GM12872 (cell line): Measurements from ENCODE around the gene FBXL19.

Source experiments
- CTCF ChIP-seq: IDR thresholded peaks from 3 replicates; pipeline ENCODE4 v1.5.1; 2011; ENCODE audit warnings: low read depth, mild to moderate bottlenecking, low read length, moderate library complexity; ENCODE audit not compliant: insufficient read depth

The FBXL19 gene

DNA sequence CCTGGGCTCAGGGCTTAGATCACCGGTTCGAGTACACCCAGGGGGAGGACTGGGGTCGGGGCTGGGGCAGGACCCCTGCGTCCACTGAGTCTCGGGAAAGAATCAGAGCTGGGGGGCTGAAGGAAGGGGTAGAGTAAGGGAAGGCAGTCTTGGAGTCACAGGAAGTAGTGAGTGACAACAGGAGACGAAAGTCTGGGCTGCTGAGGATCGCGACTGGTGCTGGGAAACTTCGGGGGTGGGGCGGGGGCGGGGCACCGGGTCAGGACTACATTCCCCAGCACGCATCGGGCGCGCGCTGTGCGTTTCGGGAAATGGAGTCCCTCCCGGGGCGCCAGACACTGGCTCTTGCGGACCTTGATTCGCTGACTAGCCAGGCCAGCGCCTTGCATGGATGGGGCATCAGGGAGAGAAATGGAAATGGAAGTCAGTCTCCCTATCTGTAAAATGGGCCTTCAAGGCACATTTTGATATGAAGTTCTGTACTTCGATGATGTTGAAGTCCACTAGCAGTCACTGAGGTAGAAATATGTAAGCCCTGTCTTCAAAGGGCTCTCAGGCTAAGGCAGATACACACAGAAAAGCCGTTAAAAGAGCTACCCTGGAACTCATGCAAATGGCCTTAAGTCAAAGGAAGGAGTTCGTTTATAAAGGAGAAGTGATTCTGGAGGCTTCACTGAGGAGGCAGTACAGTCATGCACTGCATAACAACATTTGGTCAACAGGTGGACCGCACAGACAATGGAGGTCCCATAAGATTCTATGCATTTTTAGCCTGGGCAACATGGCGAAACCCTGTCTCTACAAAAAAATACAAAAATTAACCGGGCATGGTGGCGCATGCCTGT is 26.3 kb upstream of the FBXL19 start:
- no peak for TF ChIP-seq CTCF

- no peak for TF ChIP-seq CTCF
Measured at GRCh38 chr16:30899794-30900193, 23.6 kb upstream of the FBXL19 start.

GRCh38 chr16:30900588-30900987 is 22.8 kb upstream of the FBXL19 start:
- TF ChIP-seq CTCF, result no peak

DNA sequence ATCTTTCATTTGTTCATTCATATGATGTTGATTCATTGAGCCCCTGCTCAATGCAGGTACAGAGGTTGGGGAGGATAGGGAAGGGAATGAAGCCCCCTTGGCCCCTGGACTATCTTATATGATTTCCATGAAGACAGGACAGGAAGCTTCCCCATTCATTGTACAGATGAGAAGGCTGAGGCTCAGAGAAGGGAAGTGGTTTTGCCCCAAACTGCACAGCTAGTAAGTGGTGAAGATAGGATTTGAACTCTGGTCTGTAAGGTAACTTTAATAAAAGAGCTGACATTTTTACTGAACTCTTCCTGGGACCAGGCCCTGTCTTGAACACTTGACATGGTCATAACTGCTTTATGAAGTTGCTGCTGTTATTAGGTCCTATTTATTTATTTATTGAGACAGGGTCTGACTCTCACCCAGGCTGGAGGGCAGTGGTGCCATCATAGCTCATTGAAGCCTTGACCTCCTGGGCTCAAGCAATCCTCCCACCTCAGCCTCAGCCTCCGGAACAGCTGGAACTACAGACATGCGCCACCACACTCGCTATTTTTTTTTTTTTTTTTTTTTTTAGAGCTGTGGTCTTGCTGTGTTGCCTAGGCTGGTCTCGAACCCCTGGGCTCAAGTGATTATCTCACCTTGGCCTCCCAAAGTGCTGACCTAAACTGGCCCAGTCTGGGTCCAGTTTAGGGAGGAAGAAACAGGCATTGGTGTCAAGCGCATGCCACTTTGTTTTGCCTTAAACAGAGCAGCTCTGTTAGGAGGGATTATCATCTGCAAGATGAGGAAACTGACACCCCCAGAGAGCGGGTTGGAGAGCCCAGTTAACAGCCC is 22.0 kb upstream of the FBXL19 start:
- TF ChIP-seq CTCF, result no peak

- TF ChIP-seq CTCF, result peak; percentile 52; the same call in 1 of the 3 replicates
Measured at GRCh38 chr16:30902029-30902972, 21.1 kb upstream of the FBXL19 start.

DNA sequence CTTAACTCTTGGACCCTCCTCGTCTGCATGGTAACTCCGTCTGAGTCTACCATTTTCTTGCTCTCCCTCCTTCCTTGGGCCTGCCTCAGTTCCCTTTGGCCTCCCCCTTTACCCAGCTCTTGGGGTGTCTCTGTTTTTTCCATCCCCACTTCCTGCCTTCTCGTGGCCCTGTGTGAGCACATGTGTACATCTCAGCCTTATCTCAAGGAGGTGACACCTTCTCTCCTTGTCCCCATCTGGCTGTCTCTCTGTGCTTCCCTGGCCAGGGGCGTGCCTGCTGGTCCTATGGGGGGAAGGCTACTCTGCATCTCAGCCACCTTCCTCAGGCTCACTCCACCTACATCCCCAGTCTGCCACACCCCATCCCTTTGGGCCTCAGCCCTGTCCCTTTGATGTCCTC is 20.4 kb upstream of the FBXL19 start:
- no peak for TF ChIP-seq CTCF

- TF ChIP-seq CTCF, result no peak
Measured at GRCh38 chr16:30903596-30903995, 19.8 kb upstream of the FBXL19 start.
